ENCODE data around the gene EMX2. TPM values are rescaled to one million over a fixed set of nuclear protein-coding genes. Genes with fewer than 3 reads are reported as not detected.

The EMX2 gene
- total and polyA plus RNA-seq, 2 donors (not counting 3 experiments of a cell fraction or from before 2014, with no cell fraction given) = not detected

DNA sequence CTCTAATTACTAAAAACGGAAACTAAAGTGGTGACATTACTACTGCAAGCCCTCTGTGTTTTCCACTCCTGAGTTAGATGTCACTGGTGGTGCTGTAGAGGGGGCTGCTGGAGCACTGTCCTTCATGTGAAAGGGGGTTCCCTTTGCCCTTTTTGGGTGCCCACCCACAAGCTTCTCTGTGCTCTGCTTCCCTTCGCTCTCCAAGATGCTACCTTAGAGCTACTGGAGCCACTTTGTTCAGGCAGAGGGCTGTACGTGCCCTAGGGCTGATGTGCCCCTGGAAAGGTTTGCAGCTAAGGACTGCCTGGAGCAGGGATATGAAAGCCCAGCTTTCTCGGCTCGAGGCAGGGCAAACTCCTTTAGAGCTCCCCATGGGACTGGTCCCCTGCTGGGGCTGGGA is 28.3 kb downstream of the EMX2 start:
- H3K9me3 ChIP-seq (replicated peaks; ENCODE audit: control insufficient read depth, insufficient read depth, low read length) = no peaks in the 10 kb centered on the region
- no peak overlapping the region for H2AFZ ChIP-seq (ENCODE audit: low read depth, low read length)
- H3K27ac ChIP-seq (ENCODE audit: insufficient read depth, low read depth, low read length) = no peak overlapping the region
- BruUV-seq (replicated peaks) = no TSS peak
- TF ChIP-seq MYC (IDR thresholded peaks at IDR 0.05; ENCODE audit: low read depth, low read length) = no peak
- POLR2A ChIA-PET = interaction anchor here (0.6 kb wide), 1 partner anchor 729 kb away, joined by 11 read pairs; no protein-coding TSS in a partner anchor
- FAIRE-seq (no peak), DNase-seq (ENCODE audit: low read depth, low spot score) (no peak)
- H3K27me3 ChIP-seq (ENCODE audit: control insufficient read depth in 2 of 2, insufficient read depth in 2 of 2, low read length in 2 of 2) = no peaks in the 10 kb centered on the region
- no peaks in the 10 kb centered on the region for H3K4me1 ChIP-seq (ENCODE audit: control insufficient read depth, extremely low read depth, insufficient read depth, low read length)
- no peaks in the 10 kb centered on the region for H3K9me1 ChIP-seq (replicated peaks; ENCODE audit: control insufficient read depth, extremely low read depth, insufficient read depth, low read length)
- no peaks in the 10 kb centered on the region for H3K36me3 ChIP-seq (ENCODE audit: control insufficient read depth in 2 of 2, extremely low read depth in 1 of 2, insufficient read depth in 2 of 2, low read length in 2 of 2)
- no peak overlapping the region for H3K9ac ChIP-seq (replicated peaks; ENCODE audit: extremely low read depth, insufficient read depth, low read length)
- intact Hi-C loops (cut with micrococcal nuclease) = no loop called here
- H3K4me3 ChIP-seq (replicated peaks in 1 of 3; ENCODE audit: insufficient read depth in 1 of 3, low read depth in 1 of 3, low read length in 3 of 3) = no peak overlapping the region
- no peaks in the 10 kb centered on the region for H3K79me2 ChIP-seq (ENCODE audit: control insufficient read depth, insufficient read depth, low read length)
- dilution Hi-C loops (cut with MboI; ENCODE audit: extremely low pct_ligation_motif_present, low sequenced_read_pairs) = no loop called here
- H3K4me2 ChIP-seq (ENCODE audit: insufficient read depth, low read length) = no peak overlapping the region
- CTCF ChIA-PET = no interaction called here
- no peaks in the 10 kb centered on the region for H4K20me1 ChIP-seq (replicated peaks; ENCODE audit: control insufficient read depth, extremely low read depth, insufficient read depth, low read length)

DNA sequence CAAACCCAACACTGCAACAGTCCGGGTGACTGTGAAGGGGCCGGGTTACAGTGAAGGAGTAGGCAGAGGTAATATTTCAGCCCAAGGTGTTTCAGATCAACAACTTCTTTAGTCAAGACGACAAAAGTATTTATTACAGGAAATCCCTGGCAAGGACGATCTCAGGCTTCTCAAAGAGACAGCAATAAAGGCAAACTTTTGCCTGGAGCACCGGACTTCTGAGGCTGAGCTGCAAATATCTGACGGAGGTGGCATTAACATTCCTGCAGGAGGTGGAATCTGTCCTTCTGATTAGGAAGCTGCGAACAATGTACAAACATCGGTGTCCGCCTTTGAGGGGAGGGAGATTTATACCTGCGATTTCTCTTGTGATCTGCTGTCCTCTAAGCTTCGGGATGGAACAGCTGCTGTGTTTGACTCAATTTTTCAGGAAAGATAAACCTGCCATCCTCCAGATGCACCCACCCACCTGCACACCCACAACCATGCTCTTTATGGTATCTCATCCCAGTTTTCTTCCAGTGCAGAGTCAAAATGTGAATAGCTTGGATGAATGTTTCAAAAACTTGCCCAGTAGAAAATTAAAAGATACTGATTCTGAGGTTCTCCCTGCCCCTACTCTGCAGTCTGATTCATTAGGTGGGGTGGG is 32.1 kb downstream of the EMX2 start:
- Histone ChIP-seq H3K9me3 (replicated peaks; ENCODE audit: control insufficient read depth, insufficient read depth, low read length) (no peaks in the 10 kb centered on the region), H3K9me1 (replicated peaks; ENCODE audit: control insufficient read depth, extremely low read depth, insufficient read depth, low read length) (no peaks in the 10 kb centered on the region), H4K20me1 (replicated peaks; ENCODE audit: control insufficient read depth, extremely low read depth, insufficient read depth, low read length) (no peaks in the 10 kb centered on the region), H3K27me3 (ENCODE audit: control insufficient read depth in 2 of 2, insufficient read depth in 2 of 2, low read length in 2 of 2) (no peaks in the 10 kb centered on the region), H3K36me3 (ENCODE audit: control insufficient read depth in 2 of 2, extremely low read depth in 1 of 2, insufficient read depth in 2 of 2, low read length in 2 of 2) (no peaks in the 10 kb centered on the region), H3K9ac (replicated peaks; ENCODE audit: extremely low read depth, insufficient read depth, low read length) (no peak overlapping the region), H2AFZ (ENCODE audit: low read depth, low read length) (no peak overlapping the region), H3K4me3 (replicated peaks in 1 of 3; ENCODE audit: insufficient read depth in 1 of 3, low read depth in 1 of 3, low read length in 3 of 3) (no peak overlapping the region), H3K4me2 (ENCODE audit: insufficient read depth, low read length) (no peak overlapping the region), H3K79me2 (ENCODE audit: control insufficient read depth, insufficient read depth, low read length) (no peaks in the 10 kb centered on the region), H3K4me1 (ENCODE audit: control insufficient read depth, extremely low read depth, insufficient read depth, low read length) (no peaks in the 10 kb centered on the region), H3K27ac (ENCODE audit: insufficient read depth, low read depth, low read length) (no peak overlapping the region)
- BruUV-seq (replicated peaks) = no TSS peak
- dilution Hi-C loops (cut with MboI; ENCODE audit: extremely low pct_ligation_motif_present, low sequenced_read_pairs) (no loop called here), intact Hi-C loops (cut with micrococcal nuclease) (no loop called here)
- CTCF ChIA-PET = no interaction called here
- FAIRE-seq (no peak), DNase-seq (ENCODE audit: low read depth, low spot score) (no peak)
- no peak for TF ChIP-seq JUN (IDR thresholded peaks at IDR 0.05; ENCODE audit: borderline replicate concordance, insufficient read depth, insufficient read length, low read depth)
- POLR2A ChIA-PET = no interaction called here
